Muscle of back (tissue), 13 donors: ENCODE data around the gene PSMD5. TPM values are rescaled to one million over a fixed set of nuclear protein-coding genes. Genes with fewer than 3 reads are reported as not detected.

Experiments
- DNase-seq, 3 donors: peaks; one replicate each; pipeline versions ENCODE4 v3.0.0 to v3.0.0-alpha.2; 2013
- long read RNA-seq, 9 donors: transcript quantifications; one replicate each; lab custom pipeline, GENCODE V29; 2026
- polyA plus RNA-seq, 10 donors: library from polyadenylated mRNA; unstranded; fragments of 120-200 nt; gene quantifications; one replicate each; pipeline ENCODE4 v1.2.1, GENCODE V29; 2013; ENCODE audit not compliant: insufficient read length in 10 of 10

PSMD5 gene
- polyA plus RNA-seq: 10 to 100 TPM; 17.5 to 31.1 (median 24.5) TPM
- long read RNA-seq, donor 1, partial matches to known transcripts: 0 of 1 reads
- long read RNA-seq, donor 1, other reads (novel, unspliced or antisense): 0 of 1 reads
- long read RNA-seq, donor 2, partial matches to known transcripts: 0 of 3 reads
- long read RNA-seq, donor 2, other reads (novel, unspliced or antisense): 0 of 3 reads
- long read RNA-seq, donor 3: 0 reads
- long read RNA-seq, donor 4, partial matches to known transcripts: 12 of 14 reads
- long read RNA-seq, donor 4, other reads (novel, unspliced or antisense): 0 of 14 reads
- long read RNA-seq, donor 5, partial matches to known transcripts: 0 of 2 reads
- long read RNA-seq, donor 5, other reads (novel, unspliced or antisense): 0 of 2 reads
- long read RNA-seq, donor 6, transcript PSMD5-201 (10 exons, 3,443 nt): major isoform, 8 of 8 reads
- long read RNA-seq, donor 6, partial matches to known transcripts: 0 of 8 reads
- long read RNA-seq, donor 6, other reads (novel, unspliced or antisense): 0 of 8 reads
- long read RNA-seq, donor 7, partial matches to known transcripts: 0 of 1 reads
- long read RNA-seq, donor 7, other reads (novel, unspliced or antisense): 0 of 1 reads
- long read RNA-seq, donor 8, partial matches to known transcripts: 0 of 4 reads
- long read RNA-seq, donor 8, other reads (novel, unspliced or antisense): 0 of 4 reads
- long read RNA-seq, donor 9: 0 reads

- peak; percentile 98 to 99 (median 99) for DNase-seq
Measured at GRCh38 chr9:120842685-120843485, at the start of gene PSMD5. Gene PSMD5, minus strand, starts transcription at chr9:120842922. Its CDS starts 13 bp downstream, at chr9:120842909.

GRCh38 chr9:120891884-120892747 lies 49.4 kb upstream of the PSMD5 start:
- DNase-seq: peak in 1 of 3 donors; percentile 52

- DNase-seq: no peak
Measured at GRCh38 chr9:120891245-120891883, 48.6 kb upstream of the PSMD5 start.

GRCh38 chr9:120890320-120891244 lies 47.9 kb upstream of the PSMD5 start:
- peak in 2 of 3 donors; percentile 54 to 80 for DNase-seq

- DNase-seq: no peak
Measured at GRCh38 chr9:120889606-120890271, 47.0 kb upstream of the PSMD5 start.

- DNase-seq: no peak
Measured at GRCh38 chr9:120888626-120889025, 45.9 kb upstream of the PSMD5 start.

- DNase-seq: no peak
Measured at GRCh38 chr9:120886490-120886967, 43.8 kb upstream of the PSMD5 start.

- DNase-seq: peak in 2 of 3 donors; percentile 52 to 90
Measured at GRCh38 chr9:120885958-120886357, 43.2 kb upstream of the PSMD5 start.

GRCh38 chr9:120885457-120885856 lies 42.7 kb upstream of the PSMD5 start:
- no peak for DNase-seq

GRCh38 chr9:120883608-120883996 lies 40.9 kb upstream of the PSMD5 start:
- DNase-seq: no peak

GRCh38 chr9:120882935-120883607 lies 40.3 kb upstream of the PSMD5 start:
- no peak for DNase-seq

GRCh38 chr9:120879446-120879845 lies 36.7 kb upstream of the PSMD5 start:
- DNase-seq: no peak

- no peak for DNase-seq
Measured at GRCh38 chr9:120878188-120879130, 35.7 kb upstream of the PSMD5 start.

GRCh38 chr9:120877276-120878034 lies 34.7 kb upstream of the PSMD5 start:
- DNase-seq: peak; percentile 53 to 87 (median 77)

GRCh38 chr9:120876842-120877240 lies 34.1 kb upstream of the PSMD5 start, which contains the start of gene PHF19:
Gene PHF19, minus strand, starts transcription at chr9:120877188. Its CDS starts 2,447 bp downstream, at chr9:120874741.
- DNase-seq: peak in 2 of 3 donors; percentile 40 to 69
